ENCODE results near the gene HYAL1.
A peak's percentile ranks its signal among the peaks of the same experiment; 100 is the strongest.
"Not testable (repeated sequence)": the region's sequence is repeated elsewhere in the genome, so short reads cannot be mapped to it uniquely, and the experiment has no call there.

HYAL1 gene

DNA sequence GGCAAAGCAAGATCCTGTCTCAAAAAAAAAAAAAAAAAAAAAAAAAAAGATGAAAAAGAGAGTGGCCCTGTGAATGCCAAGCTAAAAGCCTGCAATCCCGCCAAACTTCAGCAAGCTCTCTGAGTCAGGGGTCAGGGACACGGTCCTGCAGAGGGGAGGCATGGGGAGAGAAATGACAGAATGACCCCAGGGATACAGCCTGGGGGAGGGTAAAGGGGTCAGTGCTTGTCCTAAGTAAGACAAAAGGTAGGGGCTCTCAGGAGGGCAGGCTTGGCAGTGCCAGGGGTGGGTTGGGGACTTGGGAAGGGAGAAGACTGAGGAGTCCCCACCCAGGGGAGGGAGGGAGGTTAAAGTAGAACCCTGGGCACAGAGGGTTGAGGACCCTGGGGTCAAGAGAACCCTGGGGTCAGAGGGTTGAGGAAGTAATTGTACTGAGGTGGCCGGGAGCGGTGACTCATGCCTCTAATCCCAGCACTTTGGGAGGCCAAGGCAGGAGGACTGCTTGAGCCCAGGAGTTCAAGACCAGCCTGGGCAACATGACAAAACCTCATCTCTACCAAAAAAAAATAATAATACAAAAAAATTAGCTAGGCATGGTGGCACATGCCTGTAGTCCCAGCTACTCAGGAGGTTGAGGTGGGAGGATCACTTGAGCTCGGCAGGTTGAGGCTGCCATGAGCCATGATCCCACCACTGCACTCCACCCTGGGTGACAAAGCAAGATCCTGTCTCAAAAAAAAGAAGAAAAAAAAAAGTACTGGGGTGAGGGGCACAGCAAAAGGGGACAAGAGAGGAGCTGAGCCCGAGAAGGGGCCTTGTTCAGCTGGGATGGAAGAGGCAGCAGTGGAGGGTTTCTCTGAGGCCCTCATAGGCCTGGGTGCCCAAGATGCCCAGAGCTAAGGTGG is 39.6 kb downstream of the HYAL1 start:
- DNase-seq (ENCODE audit: low spot score in 2 of 2), result no peak
- no peak overlapping the region for H3K27ac Mint-ChIP-seq
- no peak for ATAC-seq (ENCODE audit: low read depth)
- H3K4me3 Mint-ChIP-seq, result no peak overlapping the region
- H3K27me3 Mint-ChIP-seq, result peaks cover 4% of the 10 kb centered on the region
- H3K4me1 Mint-ChIP-seq, result peaks cover 5% of the 10 kb centered on the region
- H3K9me3 Mint-ChIP-seq, result no peaks in the 10 kb centered on the region
- H3K36me3 Mint-ChIP-seq, result peaks cover 2% of the 10 kb centered on the region

DNA sequence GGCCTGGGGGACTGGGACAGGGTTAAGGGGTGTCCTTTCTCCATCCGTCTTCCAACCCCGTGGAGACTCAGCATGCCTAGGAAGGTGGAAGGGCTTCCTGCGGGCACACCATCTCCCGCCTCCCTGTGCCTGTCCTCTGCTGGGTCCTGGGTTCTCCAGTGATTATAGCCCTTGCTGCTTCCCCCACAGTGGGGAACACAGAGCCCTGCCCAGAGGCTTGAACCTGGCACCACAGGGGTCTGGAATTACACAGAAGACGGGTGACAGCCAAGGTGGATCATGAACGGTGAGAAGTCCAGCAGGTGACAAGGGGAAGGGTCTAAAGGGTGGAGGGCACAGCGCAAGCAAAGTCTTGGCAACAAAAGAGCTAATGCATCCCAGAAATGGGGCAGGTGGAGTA is 40.6 kb downstream of the HYAL1 start:
- ATAC-seq (ENCODE audit: low read depth), result no peak
- Mint-ChIP-seq H3K27me3 (peaks cover 2% of the 10 kb centered on the region), H3K4me1 (peaks cover 3% of the 10 kb centered on the region), H3K36me3 (peaks cover 9% of the 10 kb centered on the region), H3K27ac (no peak overlapping the region), H3K9me3 (no peaks in the 10 kb centered on the region), H3K4me3 (no peak overlapping the region)
- no peak for DNase-seq (ENCODE audit: low spot score in 2 of 2)

DNA sequence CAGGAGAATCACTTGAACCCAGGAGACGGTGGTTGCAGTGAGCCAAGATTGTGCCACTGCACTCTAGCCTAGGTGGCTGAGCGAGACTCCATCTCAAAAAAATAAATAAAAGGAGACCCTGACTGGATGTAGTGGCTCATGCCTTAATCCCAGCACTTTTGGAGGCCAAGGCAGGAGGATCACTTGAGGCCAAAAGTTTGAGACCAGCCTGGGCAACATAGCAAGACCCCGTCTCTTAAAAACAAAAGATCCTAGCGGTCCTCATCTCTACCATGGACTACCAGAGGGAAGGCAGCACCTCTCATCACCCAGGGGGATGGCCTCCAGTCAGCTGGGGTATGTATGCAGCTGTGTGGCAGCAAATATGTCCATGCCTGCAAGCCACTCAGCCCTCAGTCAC is 41.2 kb downstream of the HYAL1 start:
- H3K27ac Mint-ChIP-seq; H3K9me3 Mint-ChIP-seq; H3K4me1 Mint-ChIP-seq; H3K4me3 Mint-ChIP-seq; H3K27me3 Mint-ChIP-seq; DNase-seq (ENCODE audit: low spot score in 2 of 2); ATAC-seq (ENCODE audit: low read depth): not testable (repeated sequence)
- peaks cover 12% of the 10 kb centered on the region for H3K36me3 Mint-ChIP-seq

DNA sequence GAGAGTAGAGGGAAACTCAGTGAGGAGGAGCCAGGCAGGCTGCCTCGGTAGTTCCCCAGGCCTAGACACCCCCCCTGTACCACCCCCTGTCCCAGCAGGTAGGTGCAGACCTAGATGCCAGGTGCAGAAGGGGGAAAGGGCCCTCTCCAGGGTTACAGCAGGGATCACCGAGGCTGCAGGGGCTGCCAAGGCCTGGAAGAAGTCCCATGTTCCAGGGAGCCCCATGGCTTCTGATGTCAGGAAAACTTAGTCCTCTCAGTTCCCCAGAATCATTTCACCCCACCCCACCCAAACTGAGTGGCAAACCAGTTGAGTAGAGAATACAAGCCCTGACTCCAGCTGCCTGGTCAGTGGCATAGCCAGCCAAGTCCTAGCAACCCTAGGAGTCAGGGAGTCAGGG is 41.9 kb downstream of the HYAL1 start:
- Mint-ChIP-seq H3K27me3 (peaks cover 2% of the 10 kb centered on the region), H3K4me1 (peaks cover 3% of the 10 kb centered on the region), H3K4me3 (no peak overlapping the region), H3K36me3 (peaks cover 14% of the 10 kb centered on the region), H3K27ac (no peak overlapping the region), H3K9me3 (no peaks in the 10 kb centered on the region)
- no peak for ATAC-seq (ENCODE audit: low read depth)
- no peak for DNase-seq (ENCODE audit: low spot score in 2 of 2)

DNA sequence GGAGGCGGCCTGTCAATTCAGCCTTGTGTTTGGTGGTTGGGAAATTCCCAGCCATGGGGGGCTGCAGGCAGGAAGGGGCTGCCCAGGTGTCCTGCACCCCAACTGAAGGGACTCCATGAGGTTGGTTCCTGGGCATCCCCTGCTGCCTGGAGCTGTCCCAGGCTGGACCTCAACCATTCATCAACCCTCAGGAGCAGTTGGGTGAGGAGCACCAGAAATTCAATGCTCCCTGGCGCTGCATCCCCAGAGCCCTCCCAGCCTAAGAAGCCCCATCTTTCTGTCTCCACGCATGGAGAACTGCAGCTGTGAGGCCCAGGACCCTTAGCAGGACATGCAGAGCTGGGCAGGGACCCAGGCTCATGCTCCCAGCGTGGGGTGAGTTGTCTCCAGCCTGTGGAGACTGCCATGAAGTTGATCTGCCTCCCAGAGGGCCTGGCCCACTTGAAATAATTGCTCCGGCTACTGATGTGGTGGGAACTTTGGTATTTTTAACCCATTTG is 42.4 kb downstream of the HYAL1 start:
- H3K9me3 Mint-ChIP-seq, result no peaks in the 10 kb centered on the region
- H3K4me3 Mint-ChIP-seq, result no peak overlapping the region
- ATAC-seq (ENCODE audit: low read depth) (no peak), DNase-seq (ENCODE audit: low spot score in 2 of 2) (no peak)
- peaks cover 2% of the 10 kb centered on the region for H3K27me3 Mint-ChIP-seq
- peaks cover 14% of the 10 kb centered on the region for H3K36me3 Mint-ChIP-seq
- peaks cover 3% of the 10 kb centered on the region for H3K4me1 Mint-ChIP-seq
- no peak overlapping the region for H3K27ac Mint-ChIP-seq

DNA sequence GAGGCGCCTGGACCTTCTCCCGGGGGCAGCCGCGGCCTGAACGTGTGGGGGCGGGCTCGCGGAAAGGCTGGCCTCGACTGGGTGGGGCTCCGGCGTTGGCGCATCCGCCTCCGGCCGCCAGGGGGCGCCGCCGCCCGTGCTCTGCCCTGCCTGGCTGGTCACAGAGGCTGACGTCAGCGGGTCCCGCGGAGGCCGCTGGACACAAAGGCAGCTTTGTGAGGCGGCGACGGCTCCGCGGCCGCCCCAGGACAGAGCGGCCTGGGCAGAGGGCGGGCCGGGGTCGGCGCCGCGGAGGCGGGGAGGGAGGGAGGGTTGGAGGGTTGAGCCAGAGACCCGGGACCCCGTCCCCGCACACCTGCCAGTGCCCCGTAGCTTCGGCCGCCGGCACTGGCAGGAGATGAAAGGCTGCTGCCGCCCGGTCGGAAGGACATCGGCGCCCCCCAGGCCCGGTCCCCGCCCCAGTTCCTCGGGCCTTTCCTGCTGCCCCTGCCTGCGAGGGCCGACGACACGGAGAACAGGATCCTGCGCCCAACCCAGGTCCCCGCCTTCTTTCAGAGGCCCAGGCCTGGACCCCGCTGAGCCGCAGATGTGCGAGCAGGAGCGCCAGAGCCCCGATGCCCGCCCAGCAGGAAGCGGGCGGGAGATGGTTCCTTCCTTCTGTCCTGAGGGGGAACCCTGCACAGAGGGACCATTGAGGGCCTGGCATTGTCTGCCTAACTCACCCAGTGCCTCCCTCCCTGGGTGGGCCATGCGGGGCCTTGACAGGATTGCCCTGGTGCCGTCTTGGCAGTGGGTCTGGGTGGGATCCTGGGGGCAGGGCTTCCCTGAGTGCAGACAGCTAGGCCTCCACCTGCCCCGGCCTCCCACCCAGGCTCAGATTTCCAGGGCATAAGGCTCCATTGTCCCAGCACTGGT is 43.1 kb downstream of the HYAL1 start:
- H3K27ac Mint-ChIP-seq, result peak overlapping the region; percentile 83

DNA sequence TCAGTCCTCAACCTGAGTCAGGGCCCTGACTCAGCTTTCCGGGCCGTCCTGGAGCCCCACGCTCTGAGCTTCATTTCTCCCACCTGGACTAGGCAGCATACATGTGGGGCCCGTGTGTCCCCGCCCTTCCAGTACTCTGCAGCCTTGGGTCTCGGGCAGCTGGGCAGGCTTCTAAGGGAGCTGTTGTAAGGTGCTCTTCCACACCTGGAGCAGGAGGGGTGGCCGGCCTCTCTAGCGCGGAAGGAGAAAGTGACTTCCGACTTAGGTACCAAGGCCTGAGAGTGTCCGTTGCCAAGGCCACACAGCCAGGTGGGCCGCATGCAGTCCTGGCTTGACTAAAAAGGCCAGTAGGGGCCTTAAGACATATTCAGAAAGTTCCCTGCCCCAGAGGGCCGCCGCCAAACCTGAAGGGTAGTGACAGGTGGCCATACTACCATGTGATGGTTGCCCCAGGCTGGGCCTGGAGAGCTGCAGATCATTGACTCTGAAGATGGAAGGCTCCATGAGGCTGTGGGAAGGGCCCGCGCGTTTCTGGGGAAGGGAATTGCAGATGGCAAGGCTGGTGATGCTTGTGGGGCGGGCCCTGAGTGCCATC is 43.8 kb downstream of the HYAL1 start:
- no peaks in the 10 kb centered on the region for H3K9me3 Mint-ChIP-seq
- H3K4me1 Mint-ChIP-seq, result peaks cover 3% of the 10 kb centered on the region
- peak overlapping the region; percentile 78 for H3K4me3 Mint-ChIP-seq
- ATAC-seq (ENCODE audit: low read depth) (peak; percentile 7), DNase-seq (ENCODE audit: low spot score in 2 of 2) (no peak)
- H3K27ac Mint-ChIP-seq, result peak overlapping the region; percentile 83
- H3K36me3 Mint-ChIP-seq, result peaks cover 14% of the 10 kb centered on the region
- H3K27me3 Mint-ChIP-seq, result no peaks in the 10 kb centered on the region

More for the DNA sequence above, 43.1 kb downstream of the HYAL1 start:
- Mint-ChIP-seq H3K4me1 (peaks cover 3% of the 10 kb centered on the region), H3K4me3 (peak overlapping the region; percentile 78), H3K27me3 (peaks cover 2% of the 10 kb centered on the region), H3K9me3 (no peaks in the 10 kb centered on the region), H3K36me3 (peaks cover 14% of the 10 kb centered on the region)
- ATAC-seq (ENCODE audit: low read depth) (peak; percentile 97), DNase-seq (ENCODE audit: low spot score in 2 of 2) (peak; percentile 85 to 90)

DNA sequence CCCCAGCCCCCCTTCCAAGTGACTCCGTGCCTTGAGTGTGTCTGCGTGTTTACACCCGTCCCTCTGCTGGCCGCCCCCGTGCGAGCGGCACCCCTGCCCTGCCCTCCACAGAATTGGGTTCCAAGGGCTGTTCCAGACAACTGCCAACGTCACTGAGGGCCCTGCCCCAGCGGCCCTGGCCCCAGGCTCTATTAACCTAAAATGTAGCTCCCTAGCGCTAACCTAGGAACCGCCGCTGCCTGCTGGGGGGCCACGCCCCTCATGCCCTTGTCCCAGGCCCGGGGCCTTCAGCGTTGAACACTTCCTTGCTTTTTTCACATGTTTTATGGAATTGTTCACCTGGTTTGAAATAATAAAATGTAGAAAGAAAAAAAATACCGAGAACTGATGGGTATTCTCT is 44.4 kb downstream of the HYAL1 start:
- Mint-ChIP-seq H3K9me3 (no peaks in the 10 kb centered on the region), H3K4me1 (peaks cover 6% of the 10 kb centered on the region), H3K36me3 (peaks cover 14% of the 10 kb centered on the region), H3K4me3 (no peak overlapping the region), H3K27me3 (no peaks in the 10 kb centered on the region), H3K27ac (no peak overlapping the region)
- DNase-seq (ENCODE audit: low spot score in 2 of 2) (no peak), ATAC-seq (ENCODE audit: low read depth) (no peak)

DNA sequence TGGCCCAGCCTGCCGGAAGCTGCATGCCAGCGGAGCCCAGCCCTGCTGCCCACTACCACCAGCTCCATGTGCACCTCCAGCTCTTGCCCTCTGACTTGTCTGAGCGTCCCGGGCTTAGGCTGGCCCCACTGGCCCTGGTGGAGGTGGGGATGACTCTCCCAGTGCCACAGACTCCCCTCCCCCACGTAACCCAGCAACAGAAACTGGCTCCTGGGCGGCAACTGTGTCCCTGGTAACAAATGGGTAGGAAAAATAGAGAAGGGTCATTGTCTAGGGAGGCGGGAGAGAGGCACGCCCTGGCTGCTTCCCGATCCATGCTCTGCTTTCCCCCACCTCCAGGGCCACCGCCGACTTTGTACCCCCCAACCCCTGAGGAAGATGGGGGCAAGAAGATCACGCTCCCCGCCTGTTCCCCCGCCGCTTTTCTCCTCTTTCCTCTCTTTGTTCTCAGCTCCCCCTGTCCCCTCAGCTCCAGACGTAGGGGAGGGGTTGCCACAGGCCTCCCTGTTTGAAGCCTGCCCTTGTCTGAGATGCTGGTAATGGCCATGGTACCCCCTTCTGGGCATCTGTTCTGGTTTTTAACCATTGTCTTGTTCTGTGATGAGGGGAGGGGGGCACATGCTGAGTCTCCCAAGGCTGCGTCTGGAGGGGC is 45.2 kb downstream of the HYAL1 start:
- ATAC-seq (ENCODE audit: low read depth), result no peak
- no peaks in the 10 kb centered on the region for H3K9me3 Mint-ChIP-seq
- H3K27me3 Mint-ChIP-seq, result no peaks in the 10 kb centered on the region
- no peak for DNase-seq (ENCODE audit: low spot score in 2 of 2)
- H3K4me3 Mint-ChIP-seq, result no peak overlapping the region
- H3K27ac Mint-ChIP-seq, result no peak overlapping the region
- peaks cover 18% of the 10 kb centered on the region for H3K36me3 Mint-ChIP-seq
- peaks cover 9% of the 10 kb centered on the region for H3K4me1 Mint-ChIP-seq

DNA sequence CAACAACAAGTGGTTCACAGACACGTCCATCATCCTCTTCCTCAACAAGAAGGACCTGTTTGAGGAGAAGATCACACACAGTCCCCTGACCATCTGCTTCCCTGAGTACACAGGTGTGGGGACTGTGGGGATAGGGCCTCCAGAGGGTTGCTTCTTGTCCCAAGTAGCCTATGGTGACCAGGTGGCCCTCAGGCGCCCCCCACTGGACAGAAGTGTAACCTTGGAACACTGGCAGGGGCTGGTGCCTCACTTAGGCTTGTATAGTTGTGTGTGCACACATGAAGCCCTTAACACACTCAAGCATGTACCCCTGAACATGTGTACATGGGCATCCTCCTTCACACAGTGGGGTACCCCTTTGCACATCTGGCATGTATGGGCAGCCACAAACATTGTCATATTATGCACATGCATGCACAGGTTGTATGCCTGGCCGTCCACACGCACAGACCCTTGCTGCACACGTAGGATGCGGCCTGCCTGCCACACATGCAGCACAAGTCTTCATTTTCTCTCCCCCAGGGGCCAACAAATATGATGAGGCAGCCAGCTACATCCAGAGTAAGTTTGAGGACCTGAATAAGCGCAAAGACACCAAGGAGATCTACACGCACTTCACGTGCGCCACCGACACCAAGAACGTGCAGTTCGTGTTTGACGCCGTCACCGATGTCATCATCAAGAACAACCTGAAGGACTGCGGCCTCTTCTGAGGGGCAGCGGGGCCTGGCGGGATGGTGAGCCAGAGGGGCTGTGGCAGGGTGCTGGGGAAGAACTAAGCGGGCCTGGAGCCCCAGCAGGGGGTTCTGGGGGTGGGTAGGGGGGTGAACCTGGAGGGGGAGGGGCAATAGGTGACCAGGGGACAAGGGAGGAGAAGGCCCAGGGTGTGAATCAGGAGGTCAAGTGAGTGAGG is 46.1 kb downstream of the HYAL1 start:
- no peak overlapping the region for H3K4me3 Mint-ChIP-seq
- peak overlapping the region; percentile 62 for H3K27ac Mint-ChIP-seq
- ATAC-seq (ENCODE audit: low read depth) (no peak), DNase-seq (ENCODE audit: low spot score in 2 of 2) (no peak)
- H3K9me3 Mint-ChIP-seq, result no peaks in the 10 kb centered on the region
- H3K27me3 Mint-ChIP-seq, result no peaks in the 10 kb centered on the region
- peaks cover 9% of the 10 kb centered on the region for H3K4me1 Mint-ChIP-seq
- peaks cover 18% of the 10 kb centered on the region for H3K36me3 Mint-ChIP-seq

DNA sequence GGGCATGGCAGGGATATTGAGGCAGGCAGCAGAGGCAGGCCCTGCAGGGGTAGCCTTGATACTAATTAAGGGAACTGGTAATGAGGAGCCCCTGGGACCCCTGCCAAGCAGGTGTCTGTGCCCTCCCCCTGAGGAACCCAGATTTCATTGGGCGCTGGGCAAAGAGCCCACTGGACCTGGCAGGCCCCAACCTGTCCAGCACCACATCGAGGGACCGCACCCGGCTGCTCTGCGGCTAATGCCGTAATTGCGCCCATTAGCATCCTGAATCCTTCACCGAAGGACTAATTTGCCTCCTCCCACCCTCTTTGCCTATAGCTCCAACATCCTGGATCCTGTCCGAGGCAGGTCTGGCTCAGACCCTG is 48.1 kb downstream of the HYAL1 start:
- Mint-ChIP-seq H3K9me3 (no peaks in the 10 kb centered on the region), H3K4me3 (no peak overlapping the region), H3K27ac (no peak overlapping the region), H3K4me1 (peaks cover 16% of the 10 kb centered on the region), H3K36me3 (peaks cover 20% of the 10 kb centered on the region), H3K27me3 (no peaks in the 10 kb centered on the region)
- no peak for DNase-seq (ENCODE audit: low spot score in 2 of 2)
- no peak for ATAC-seq (ENCODE audit: low read depth)

DNA sequence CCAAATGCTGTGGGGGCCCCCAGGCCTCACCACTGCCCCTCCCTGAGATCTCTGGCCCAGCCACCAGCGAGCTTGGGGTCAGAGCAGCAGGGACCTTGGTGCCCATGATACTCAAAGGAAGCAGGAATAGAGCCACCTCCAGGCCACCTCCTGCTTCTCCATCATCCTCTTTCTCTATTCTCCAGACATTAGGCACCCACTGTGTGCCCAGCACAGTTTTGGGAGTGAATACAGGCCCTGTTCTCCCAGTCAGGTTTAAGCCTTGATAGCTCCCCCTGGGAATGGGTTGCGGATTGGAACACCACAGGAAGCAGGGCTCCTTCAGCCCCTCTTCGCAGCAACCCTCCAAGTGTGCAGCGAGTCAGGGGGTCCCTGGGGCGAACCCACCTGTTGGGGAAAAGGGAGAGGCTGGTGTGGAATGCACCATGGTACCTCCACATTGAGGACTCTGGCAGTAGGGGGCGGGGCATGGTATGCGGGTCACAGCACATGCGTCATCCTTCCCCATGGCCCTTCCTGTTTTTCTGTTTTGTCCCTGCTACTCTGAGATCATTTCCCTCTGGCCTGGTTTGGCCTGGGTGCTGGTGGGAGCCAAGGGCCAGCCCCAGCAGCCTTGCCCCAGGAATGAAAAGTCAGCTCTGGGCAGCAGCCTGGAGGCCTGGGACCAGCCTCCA is 48.7 kb downstream of the HYAL1 start:
- Mint-ChIP-seq H3K9me3 (no peaks in the 10 kb centered on the region), H3K4me1 (peaks cover 18% of the 10 kb centered on the region), H3K36me3 (peaks cover 20% of the 10 kb centered on the region), H3K27ac (peak overlapping the region; percentile 60), H3K4me3 (no peak overlapping the region), H3K27me3 (no peaks in the 10 kb centered on the region)
- ATAC-seq (ENCODE audit: low read depth) (peak; percentile 48), DNase-seq (ENCODE audit: low spot score in 2 of 2) (no peak)
